Gastroesophageal sphincter (tissue), 4 donors: ENCODE data around the gene RAMP1. TPM values are rescaled to one million over a fixed set of nuclear protein-coding genes. Genes with fewer than 3 reads are reported as not detected.

Experiments
- ATAC-seq: fragments of 150-250 bp; one replicate; pipeline ENCODE4 v1.9.1; 2016; ENCODE audit warnings: mild to moderate bottlenecking, moderate library complexity
- H3K27ac ChIP-seq, 4 donors: fragments of 200-600 bp; sonication (generic) in 3 of 4; 1 replicate in 3 of 4; 2 replicates in 1 of 4; pipeline ENCODE4 v1.5.1; 2016 to 2019
- H3K27me3 ChIP-seq: fragments of 200-600 bp; sonication (generic); one replicate; pipeline ENCODE4 v1.5.1; 2019
- H3K36me3 ChIP-seq, 2 donors: fragments of 200-600 bp; sonication (generic); one replicate each; pipeline ENCODE4 v1.5.1; 2019; ENCODE audit warnings: control low read depth in 1 of 2
- H3K4me1 ChIP-seq, 3 donors: fragments of 200-600 bp; sonication (generic); 1 replicate in 2 of 3; 2 replicates in 1 of 3; pipeline ENCODE4 v1.5.1; 2016 to 2019; ENCODE audit warnings: control low read depth in 2 of 3
- H3K4me3 ChIP-seq, 2 donors: fragments of 200-600 bp; sonication (generic); one replicate each; pipeline ENCODE4 v1.5.1; 2019; ENCODE audit warnings: mild to moderate bottlenecking in 1 of 2, moderate library complexity in 1 of 2
- H3K9me3 ChIP-seq, 3 donors: fragments of 200-600 bp; sonication (generic); one replicate each; pipeline ENCODE4 v1.5.1; 2017 to 2019; ENCODE audit warnings: control low read depth in 2 of 3
- EP300 ChIP-seq: sonication (generic); formaldehyde crosslinking; IDR thresholded peaks from one replicate; pipeline ENCODE4 v1.6.1; 2017; ENCODE audit warnings: antibody characterized with exemption, mild to moderate bottlenecking
- POLR2A ChIP-seq, 2 donors: fragments of 450-650 bp; IDR thresholded peaks; one replicate each; pipeline ENCODE4 v1.6.1; 2017; ENCODE audit warnings: antibody characterized with exemption in 2 of 2, mild to moderate bottlenecking in 2 of 2, moderate library complexity in 1 of 2
- POLR2AphosphoS5 ChIP-seq: sonication (generic); formaldehyde crosslinking; IDR thresholded peaks from one replicate; pipeline ENCODE4 v1.6.1; 2017; ENCODE audit warnings: antibody characterized with exemption
- WGBS, 2 donors: methylation state at CpG; one replicate each; pipeline ENCODE4 v1.1.5; 2018; ENCODE audit warnings: low coverage in 1 of 2; 5-methylcytosine and 5-hydroxymethylcytosine counted together
- total RNA-seq, 4 donors: library from RNA; depleted of rRNA; stranded (reverse); fragments of >200 nt; gene quantifications; one replicate each; pipeline ENCODE4 v1.1.0, GENCODE V29; 2016
- TF ChIP-seq, protein P1 (sequence below), 4 experiments: fragments of 200-600 bp in 2 of 4; fragments of 450-650 bp in 2 of 4; sonication (generic) in 1 of 4; IDR thresholded peaks; one replicate each; pipeline ENCODE4 v1.5.1; 2017 to 2019; ENCODE audit warnings: antibody characterized with exemption in 4 of 4, mild to moderate bottlenecking in 2 of 4, moderate library complexity in 2 of 4

The RAMP1 gene
- total RNA-seq, 4 donors from 2014 or later, result 213 to 355 (median 286) TPM

DNA sequence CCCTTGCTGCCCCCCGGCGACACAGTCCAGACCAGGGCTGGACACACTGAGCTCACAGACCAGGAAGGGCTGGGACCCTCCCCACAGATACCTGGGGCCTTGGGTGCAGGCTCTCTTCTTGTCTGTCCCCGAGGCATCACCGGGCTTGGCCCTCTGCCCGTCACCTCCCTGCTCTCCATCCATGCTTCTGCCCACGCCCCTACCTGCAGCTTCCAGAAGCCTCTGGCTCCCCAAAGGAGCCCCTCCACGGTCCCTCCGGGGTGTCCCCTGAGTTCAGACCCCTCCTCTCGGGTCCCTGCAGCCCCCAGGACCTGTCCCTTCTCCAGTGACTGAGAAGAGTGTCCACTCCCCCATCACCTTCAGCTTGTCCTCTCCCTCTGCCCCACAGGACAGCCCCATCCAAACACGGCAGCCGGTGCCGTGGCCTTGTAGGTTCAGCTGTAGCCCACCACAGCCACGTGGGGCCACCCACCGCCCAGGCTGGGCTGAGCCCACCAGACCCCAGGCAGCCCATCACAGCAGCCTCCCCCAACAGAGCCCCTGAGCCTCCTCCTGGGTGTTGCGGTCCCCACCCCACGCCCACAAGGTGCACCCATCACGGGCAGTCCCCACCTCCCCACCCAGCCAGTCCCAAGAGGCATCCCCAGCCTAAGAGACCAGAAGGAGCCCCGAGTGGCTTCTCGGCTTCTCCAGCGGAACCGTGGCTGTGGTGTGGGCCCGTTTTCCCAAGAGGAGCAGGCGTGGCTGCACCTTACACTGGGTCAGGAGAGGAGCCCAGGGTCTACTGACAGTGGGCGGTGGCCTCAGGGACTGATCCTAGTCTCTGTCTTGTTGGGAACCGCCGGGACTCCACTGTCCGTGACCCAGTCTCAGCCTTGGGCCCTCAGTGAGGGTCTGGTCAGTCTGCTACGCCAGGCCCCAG, 53.1 kb downstream of the RAMP1 start:
- Histone ChIP-seq H3K36me3 (peaks cover 0 to 25% of the 10 kb centered on the region in 2 donors), H3K27me3 (no peaks in the 10 kb centered on the region), H3K4me1 (no peaks in the 10 kb centered on the region), H3K4me3 (no peak overlapping the region), H3K9me3 (peaks cover 0 to 7% (median 0%) of the 10 kb centered on the region in 3 donors), H3K27ac (peak overlapping the region in 1 of 4 donors; percentile 35)
- no peak for TF ChIP-seq EP300
- no peak for TF ChIP-seq POLR2A (IDR thresholded peaks at IDR 0.05)
- TF ChIP-seq, protein P1, sequence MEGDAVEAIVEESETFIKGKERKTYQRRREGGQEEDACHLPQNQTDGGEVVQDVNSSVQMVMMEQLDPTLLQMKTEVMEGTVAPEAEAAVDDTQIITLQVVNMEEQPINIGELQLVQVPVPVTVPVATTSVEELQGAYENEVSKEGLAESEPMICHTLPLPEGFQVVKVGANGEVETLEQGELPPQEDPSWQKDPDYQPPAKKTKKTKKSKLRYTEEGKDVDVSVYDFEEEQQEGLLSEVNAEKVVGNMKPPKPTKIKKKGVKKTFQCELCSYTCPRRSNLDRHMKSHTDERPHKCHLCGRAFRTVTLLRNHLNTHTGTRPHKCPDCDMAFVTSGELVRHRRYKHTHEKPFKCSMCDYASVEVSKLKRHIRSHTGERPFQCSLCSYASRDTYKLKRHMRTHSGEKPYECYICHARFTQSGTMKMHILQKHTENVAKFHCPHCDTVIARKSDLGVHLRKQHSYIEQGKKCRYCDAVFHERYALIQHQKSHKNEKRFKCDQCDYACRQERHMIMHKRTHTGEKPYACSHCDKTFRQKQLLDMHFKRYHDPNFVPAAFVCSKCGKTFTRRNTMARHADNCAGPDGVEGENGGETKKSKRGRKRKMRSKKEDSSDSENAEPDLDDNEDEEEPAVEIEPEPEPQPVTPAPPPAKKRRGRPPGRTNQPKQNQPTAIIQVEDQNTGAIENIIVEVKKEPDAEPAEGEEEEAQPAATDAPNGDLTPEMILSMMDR (IDR thresholded peaks at IDR 0.05), result no peak
- no peak for TF ChIP-seq POLR2AphosphoS5
- ATAC-seq, result no peak
- WGBS, 2 donors, result 100% methylated on average over 1 of the region's 28 CpGs; no CpG with 5 or more reads in 1 of the 2 donors

DNA sequence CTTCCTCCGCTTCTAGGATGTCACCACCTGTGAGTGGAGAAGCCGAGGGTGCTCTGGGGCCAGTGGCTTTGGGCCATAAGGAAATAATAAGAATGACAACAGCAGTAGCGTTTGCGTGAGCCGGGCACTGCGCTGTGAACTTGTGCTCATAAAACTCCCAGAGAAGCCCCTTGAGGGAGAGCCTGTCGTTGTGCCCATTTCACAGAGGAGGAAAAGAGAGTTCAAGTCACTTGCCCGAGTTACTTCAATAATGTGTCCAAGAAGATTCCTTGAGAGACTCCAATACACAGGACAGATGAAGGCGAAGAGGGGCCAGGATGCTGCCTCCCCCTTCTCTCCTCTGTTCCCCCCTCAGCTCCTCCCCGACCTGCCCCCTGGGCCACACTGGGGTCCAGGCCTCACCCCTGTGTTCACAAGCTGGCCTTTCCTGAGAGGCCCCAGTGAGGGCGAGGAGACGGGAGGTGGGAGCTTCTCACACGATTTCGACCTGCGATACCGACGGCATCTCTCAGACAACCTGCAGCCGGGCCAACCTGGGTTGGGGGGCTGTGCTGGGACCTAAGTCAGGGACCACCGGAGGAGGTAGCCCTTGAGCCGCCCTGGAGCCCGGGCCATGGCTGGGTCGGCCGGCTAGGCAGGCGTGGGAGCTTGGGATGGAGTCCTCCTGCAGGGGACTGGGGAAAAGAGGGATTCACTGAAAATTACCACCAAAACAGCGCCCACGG, 53.9 kb downstream of the RAMP1 start:
- TF ChIP-seq EP300, result no peak
- TF ChIP-seq POLR2AphosphoS5, result no peak
- TF ChIP-seq, protein P1 (IDR thresholded peaks at IDR 0.05), result no peak
- no peak for TF ChIP-seq POLR2A (IDR thresholded peaks at IDR 0.05)
- H3K27ac ChIP-seq, result peak overlapping the region in 1 of 4 donors; percentile 35

DNA sequence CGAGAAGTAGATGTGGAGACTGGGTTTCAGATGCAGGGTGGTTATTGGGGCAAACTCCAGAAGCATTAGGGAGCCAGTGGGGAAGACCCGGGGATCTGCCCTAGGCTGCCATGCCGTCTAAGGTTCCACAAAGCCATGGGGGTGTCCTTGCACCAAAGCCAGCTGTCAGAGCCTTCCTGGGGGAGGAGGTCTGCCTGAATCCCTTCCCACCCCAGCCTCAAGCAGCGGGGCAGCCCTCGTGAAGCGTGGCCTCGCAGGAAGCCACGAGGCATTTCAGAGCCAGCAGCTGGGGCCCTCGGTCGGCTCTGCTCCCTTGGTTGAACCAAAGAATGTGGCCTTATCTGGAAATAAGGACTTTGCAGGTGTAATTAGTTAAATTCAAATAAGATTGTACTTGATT, 56.2 kb downstream of the RAMP1 start:
- H3K4me3 ChIP-seq, result no peak overlapping the region
- no peaks in the 10 kb centered on the region for H3K27me3 ChIP-seq
- 76 to 100% methylated on average over 1 to 5 of the region's 10 CpGs for WGBS, 2 donors
- no peak for TF ChIP-seq POLR2A (IDR thresholded peaks at IDR 0.05)
- TF ChIP-seq, protein P1 (IDR thresholded peaks at IDR 0.05), result no peak
- no peak for TF ChIP-seq EP300
- no peak for TF ChIP-seq POLR2AphosphoS5
- H3K9me3 ChIP-seq, result no peaks in the 10 kb centered on the region
- no peak overlapping the region for H3K27ac ChIP-seq
- ATAC-seq, result no peak
- H3K36me3 ChIP-seq, result peaks cover 0 to 21% of the 10 kb centered on the region in 2 donors
- peaks cover 0 to 12% (median 0%) of the 10 kb centered on the region in 3 donors for H3K4me1 ChIP-seq

More for the DNA sequence above, 53.9 kb downstream of the RAMP1 start:
- H3K4me1 ChIP-seq, result no peaks in the 10 kb centered on the region
- 90 to 100% methylated on average over 1 to 6 of the region's 26 CpGs for WGBS, 2 donors
- H3K4me3 ChIP-seq, result no peak overlapping the region
- H3K9me3 ChIP-seq, result no peaks in the 10 kb centered on the region
- H3K36me3 ChIP-seq, result peaks cover 0 to 25% of the 10 kb centered on the region in 2 donors
- ATAC-seq, result no peak
- H3K27me3 ChIP-seq, result no peaks in the 10 kb centered on the region

DNA sequence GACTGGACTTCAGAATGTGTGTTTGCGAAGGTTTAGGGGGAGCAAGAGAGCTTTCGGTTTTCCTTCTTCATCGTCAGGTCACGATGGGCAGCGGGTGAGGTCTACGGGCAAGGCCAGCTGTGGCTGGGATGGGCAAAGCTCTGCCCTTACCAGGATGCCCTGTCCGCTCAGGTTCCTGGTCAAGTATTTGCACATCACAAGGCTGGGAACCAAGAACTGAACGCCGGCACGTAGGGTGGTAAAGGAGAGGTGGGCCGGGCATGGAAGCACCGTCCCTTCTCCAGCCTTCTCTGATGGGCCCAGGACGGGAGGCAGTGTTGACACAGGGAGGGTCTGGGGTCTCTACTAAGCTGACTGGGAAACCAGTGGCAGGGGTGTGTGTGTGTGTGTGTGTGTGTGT, 56.9 kb downstream of the RAMP1 start:
- ATAC-seq, result no peak

More for the DNA sequence above, 56.9 kb downstream of the RAMP1 start:
- no peak overlapping the region for H3K27ac ChIP-seq
- WGBS, 2 donors, result 87 to 88% methylated on average over 7 to 12 of the region's 13 CpGs
- no peaks in the 10 kb centered on the region for H3K27me3 ChIP-seq
- TF ChIP-seq POLR2A (IDR thresholded peaks at IDR 0.05), result no peak
- no peak for TF ChIP-seq POLR2AphosphoS5
- TF ChIP-seq, protein P1 (IDR thresholded peaks at IDR 0.05), result no peak
- no peak for TF ChIP-seq EP300
- H3K4me1 ChIP-seq, result peaks cover 0 to 12% (median 0%) of the 10 kb centered on the region in 3 donors
- H3K36me3 ChIP-seq, result peaks cover 0 to 18% of the 10 kb centered on the region in 2 donors
- no peaks in the 10 kb centered on the region for H3K9me3 ChIP-seq
- no peak overlapping the region for H3K4me3 ChIP-seq
